ENCODE measurements around the gene CYSLTR1. TPM values are rescaled to one million over a fixed set of nuclear protein-coding genes. Genes with fewer than 3 reads are reported as not detected.

CYSLTR1 gene
- total RNA-seq, 1 donor from 2014 or later = not detected

- no peaks in the 10 kb centered on the region for H3K27me3 Mint-ChIP-seq (ENCODE audit: insufficient read depth, low read depth)
- no peak for TF ChIP-seq EZH2 (IDR thresholded peaks at IDR 0.05)
- no peak for TF ChIP-seq EZH2phosphoT487 (IDR thresholded peaks at IDR 0.05)
- TF ChIP-seq CTCF (IDR thresholded peaks at IDR 0.05) = no peak
- H3K27me3 ChIP-seq = no peaks in the 10 kb centered on the region
- no peak overlapping the region for H3K4me3 ChIP-seq
- no peak overlapping the region for H3K27ac ChIP-seq
- H3K4me2 ChIP-seq = no peak overlapping the region
- DNase-seq (ENCODE audit: low spot score) = no peak
- H3K27ac Mint-ChIP-seq = no peak overlapping the region
- H4K20me1 ChIP-seq (ENCODE audit: low read depth) = no peaks in the 10 kb centered on the region
- H3K4me3 Mint-ChIP-seq = no peak overlapping the region
- H3K9me3 ChIP-seq (ENCODE audit: low read depth) = no peaks in the 10 kb centered on the region
- H3K9ac ChIP-seq = no peak overlapping the region
- no peaks in the 10 kb centered on the region for H3K36me3 Mint-ChIP-seq
- H3K9me3 Mint-ChIP-seq = peaks cover 2% of the 10 kb centered on the region
- no peaks in the 10 kb centered on the region for H3K36me3 ChIP-seq
- no peaks in the 10 kb centered on the region for H3K4me1 Mint-ChIP-seq
- no peak overlapping the region for H2AFZ ChIP-seq (replicated peaks)
- no peaks in the 10 kb centered on the region for H3K4me1 ChIP-seq
- no peaks in the 10 kb centered on the region for H3F3A ChIP-seq (ENCODE audit: low read depth)
- H3K79me2 ChIP-seq (ENCODE audit: low read depth) = no peaks in the 10 kb centered on the region
These were observed 39.2 kb upstream of the CYSLTR1 start for GRCh38 chrX:78366576-78366975.

GRCh38 chrX:78357342-78358055 lies 30.1 kb upstream of the CYSLTR1 start:
- no peak for DNase-seq (ENCODE audit: low spot score)
- peaks cover 2% of the 10 kb centered on the region for H3K27me3 Mint-ChIP-seq (ENCODE audit: insufficient read depth, low read depth)
- no peak for TF ChIP-seq EZH2phosphoT487 (IDR thresholded peaks at IDR 0.05)
- no peak for TF ChIP-seq EZH2 (IDR thresholded peaks at IDR 0.05)
- TF ChIP-seq CTCF (IDR thresholded peaks at IDR 0.05) = no peak
- Histone ChIP-seq H3K9ac (no peak overlapping the region), H2AFZ (replicated peaks) (no peak overlapping the region), H3K79me2 (ENCODE audit: low read depth) (no peaks in the 10 kb centered on the region), H3K4me2 (no peak overlapping the region), H3K27me3 (no peaks in the 10 kb centered on the region), H3K4me3 (no peak overlapping the region), H3K9me3 (ENCODE audit: low read depth) (no peaks in the 10 kb centered on the region), H3K4me1 (no peaks in the 10 kb centered on the region), H3K27ac (no peak overlapping the region), H3F3A (ENCODE audit: low read depth) (no peaks in the 10 kb centered on the region), H4K20me1 (ENCODE audit: low read depth) (no peaks in the 10 kb centered on the region), H3K36me3 (no peaks in the 10 kb centered on the region)
- no peak overlapping the region for H3K27ac Mint-ChIP-seq
- H3K4me3 Mint-ChIP-seq = no peak overlapping the region
- H3K4me1 Mint-ChIP-seq = no peaks in the 10 kb centered on the region
- H3K36me3 Mint-ChIP-seq = no peaks in the 10 kb centered on the region
- H3K9me3 Mint-ChIP-seq = peaks cover 4% of the 10 kb centered on the region

GRCh38 chrX:78333521-78333920 lies 6.1 kb upstream of the CYSLTR1 start:
- peaks cover 12% of the 10 kb centered on the region for H3K9me3 ChIP-seq (ENCODE audit: low read depth)

More at GRCh38 chrX:78333521-78333920, 6.1 kb upstream of the CYSLTR1 start:
- no peak overlapping the region for H2AFZ ChIP-seq (replicated peaks)
- no peak overlapping the region for H3K9ac ChIP-seq
- Mint-ChIP-seq H3K9me3 (no peaks in the 10 kb centered on the region), H3K4me1 (no peaks in the 10 kb centered on the region), H3K36me3 (no peaks in the 10 kb centered on the region), H3K27me3 (ENCODE audit: insufficient read depth, low read depth) (peaks cover 2% of the 10 kb centered on the region), H3K27ac (no peak overlapping the region), H3K4me3 (no peak overlapping the region)
- no peaks in the 10 kb centered on the region for H3K4me1 ChIP-seq
- H3K4me3 ChIP-seq = no peak overlapping the region
- DNase-seq (ENCODE audit: low spot score) = no peak
- H3K27ac ChIP-seq = no peak overlapping the region
- no peaks in the 10 kb centered on the region for H3K27me3 ChIP-seq
- no peaks in the 10 kb centered on the region for H3K79me2 ChIP-seq (ENCODE audit: low read depth)
- H3K36me3 ChIP-seq = no peaks in the 10 kb centered on the region
- H4K20me1 ChIP-seq (ENCODE audit: low read depth) = no peaks in the 10 kb centered on the region
- no peak for TF ChIP-seq EZH2 (IDR thresholded peaks at IDR 0.05)
- TF ChIP-seq EZH2phosphoT487 (IDR thresholded peaks at IDR 0.05) = no peak
- no peak for TF ChIP-seq CTCF (IDR thresholded peaks at IDR 0.05)
- no peak overlapping the region for H3K4me2 ChIP-seq
- no peaks in the 10 kb centered on the region for H3F3A ChIP-seq (ENCODE audit: low read depth)
